Fibroblast of lung (primary cell): ENCODE results near the gene TTC23. TPM values are rescaled to one million over a fixed set of nuclear protein-coding genes. Genes with fewer than 3 reads are reported as not detected.

ENCODE experiments used
- DNase-seq, 2 donors: peaks; one replicate each; pipeline versions ENCODE4 v3.0.0 to v3.0.0-alpha.2; 2010; ENCODE audit warnings: low read depth in 2 of 2
- H2AFZ ChIP-seq: 2 replicates; pipeline ENCODE4 v1.5.1; 2012; ENCODE audit warnings: low read length, control low read depth, inconsistent platforms
- H3K27ac ChIP-seq: 2 replicates; pipeline ENCODE4 v1.5.1; 2011; ENCODE audit warnings: low read length, control low read depth; ENCODE audit not compliant: insufficient read depth
- H3K27me3 ChIP-seq: 2 replicates; pipeline ENCODE4 v1.5.1; 2011; ENCODE audit warnings: mild to moderate bottlenecking, low read length; ENCODE audit not compliant: control insufficient read depth, insufficient read depth
- H3K36me3 ChIP-seq: 2 replicates; pipeline ENCODE4 v1.5.1; 2011; ENCODE audit warnings: low read length; ENCODE audit not compliant: control insufficient read depth, insufficient read depth
- H3K4me1 ChIP-seq: 2 replicates; pipeline ENCODE4 v1.5.1; 2011; ENCODE audit warnings: low read length; ENCODE audit not compliant: control insufficient read depth, insufficient read depth; ENCODE audit errors: extremely low read depth
- H3K4me2 ChIP-seq: 2 replicates; pipeline ENCODE4 v1.5.1; 2011; ENCODE audit warnings: low read length, control low read depth; ENCODE audit not compliant: insufficient read depth; ENCODE audit errors: extremely low read depth
- H3K4me3 ChIP-seq, 4 experiments: fragments of 200-600 bp in 1 of 4; sonication (generic) in 1 of 4; replicated peaks in 1 of 4; 2 replicates each; pipeline ENCODE4 v1.5.1; 2011 to 2016; ENCODE audit warnings: low read length in 4 of 4, low read depth in 3 of 4, mild to moderate bottlenecking in 3 of 4, control low read depth in 2 of 4, inconsistent platforms in 1 of 4, mixed read lengths in 1 of 4; ENCODE audit not compliant: insufficient read depth in 1 of 4; ENCODE audit errors: control extremely low read depth in 1 of 4
- H3K79me2 ChIP-seq: 2 replicates; pipeline ENCODE4 v1.5.1; 2012; ENCODE audit warnings: mild to moderate bottlenecking, low read length, inconsistent platforms; ENCODE audit not compliant: control insufficient read depth, insufficient read depth
- H3K9ac ChIP-seq: 2 replicates; pipeline ENCODE4 v1.5.1; 2011; ENCODE audit warnings: mild to moderate bottlenecking, low read length, control low read depth; ENCODE audit not compliant: insufficient read depth
- H3K9me3 ChIP-seq: 2 replicates; pipeline ENCODE4 v1.5.1; 2012; ENCODE audit warnings: low read depth, low read length; ENCODE audit not compliant: control insufficient read depth, insufficient read depth
- H4K20me1 ChIP-seq: 2 replicates; pipeline ENCODE4 v1.5.1; 2011; ENCODE audit warnings: low read length; ENCODE audit not compliant: control insufficient read depth, insufficient read depth; ENCODE audit errors: extremely low read depth
- EZH2 ChIP-seq: IDR thresholded peaks from 2 replicates; pipeline ENCODE4 v1.5.1; 2012; ENCODE audit warnings: low read length, control low read depth, mild to moderate bottlenecking; ENCODE audit errors: missing control alignments
- polyA plus RNA-seq, 2 donors: library from polyadenylated mRNA; depleted of rRNA in 1 of 2; stranded (reverse) in 1 of 2; unstranded in 1 of 2; fragments of >200 nt; gene quantifications; 2 replicates each; pipeline ENCODE4 v1.2.1, GENCODE V29; 2011 to 2012; ENCODE audit warnings: missing spikeins in 1 of 2
- total RNA-seq: library from RNA; depleted of rRNA; stranded (reverse); fragments of >200 nt; gene quantifications from 2 replicates; pipeline ENCODE4 v1.2.1, GENCODE V29; 2014
- TF ChIP-seq, protein P1 (sequence below), 2 donors: IDR thresholded peaks in 1 of 2; conservative IDR thresholded peaks in 1 of 2; 1 replicate in 1 of 2; 2 replicates in 1 of 2; pipeline ENCODE4 v1.5.1; 2011 to 2012; ENCODE audit warnings: low read length in 2 of 2, control low read depth in 1 of 2, inconsistent platforms in 1 of 2, low read depth in 1 of 2, mild to moderate bottlenecking in 1 of 2

TTC23 gene
- total and polyA plus RNA-seq, 2 donors (not counting 1 experiment from before 2014, with no cell fraction given) = 3.5 to 30.4 TPM

DNA sequence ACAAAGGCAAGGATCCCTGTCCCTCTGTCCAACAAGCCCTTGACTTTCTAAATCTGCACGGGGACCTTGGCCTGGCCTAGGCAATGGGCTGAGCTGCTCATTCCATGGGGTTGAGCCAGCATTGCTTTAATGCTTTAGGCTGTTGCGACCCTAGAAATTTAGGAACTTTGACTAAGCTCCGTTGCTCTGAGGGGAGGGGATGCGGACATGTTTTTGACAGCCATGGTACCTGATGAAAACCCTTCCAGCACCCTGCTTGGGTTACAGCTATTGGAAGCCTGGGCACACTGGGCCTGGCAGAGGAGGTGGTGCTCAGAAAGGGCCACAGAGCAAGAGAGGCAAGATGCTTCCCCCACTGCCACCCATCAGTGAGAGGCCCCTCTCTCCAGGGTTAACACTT, 107.4 kb downstream of the TTC23 start:
- Histone ChIP-seq H3K27me3 (no peaks in the 10 kb centered on the region), H3K4me1 (no peaks in the 10 kb centered on the region), H4K20me1 (no peaks in the 10 kb centered on the region), H3K79me2 (no peaks in the 10 kb centered on the region), H3K36me3 (peaks cover 4% of the 10 kb centered on the region), H3K4me2 (no peak overlapping the region), H3K9ac (no peak overlapping the region), H3K9me3 (no peaks in the 10 kb centered on the region), H3K4me3 (no peak overlapping the region), H2AFZ (no peak overlapping the region), H3K27ac (no peak overlapping the region)
- no peak for DNase-seq
- TF ChIP-seq, protein P1, sequence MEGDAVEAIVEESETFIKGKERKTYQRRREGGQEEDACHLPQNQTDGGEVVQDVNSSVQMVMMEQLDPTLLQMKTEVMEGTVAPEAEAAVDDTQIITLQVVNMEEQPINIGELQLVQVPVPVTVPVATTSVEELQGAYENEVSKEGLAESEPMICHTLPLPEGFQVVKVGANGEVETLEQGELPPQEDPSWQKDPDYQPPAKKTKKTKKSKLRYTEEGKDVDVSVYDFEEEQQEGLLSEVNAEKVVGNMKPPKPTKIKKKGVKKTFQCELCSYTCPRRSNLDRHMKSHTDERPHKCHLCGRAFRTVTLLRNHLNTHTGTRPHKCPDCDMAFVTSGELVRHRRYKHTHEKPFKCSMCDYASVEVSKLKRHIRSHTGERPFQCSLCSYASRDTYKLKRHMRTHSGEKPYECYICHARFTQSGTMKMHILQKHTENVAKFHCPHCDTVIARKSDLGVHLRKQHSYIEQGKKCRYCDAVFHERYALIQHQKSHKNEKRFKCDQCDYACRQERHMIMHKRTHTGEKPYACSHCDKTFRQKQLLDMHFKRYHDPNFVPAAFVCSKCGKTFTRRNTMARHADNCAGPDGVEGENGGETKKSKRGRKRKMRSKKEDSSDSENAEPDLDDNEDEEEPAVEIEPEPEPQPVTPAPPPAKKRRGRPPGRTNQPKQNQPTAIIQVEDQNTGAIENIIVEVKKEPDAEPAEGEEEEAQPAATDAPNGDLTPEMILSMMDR (conservative IDR thresholded peaks at IDR 0.05 in 1 of 2, IDR thresholded peaks at IDR 0.05 in 1 of 2; ENCODE audit: low read depth in 1 of 2, low read length in 2 of 2) = no peak
- TF ChIP-seq EZH2 = no peak

- Histone ChIP-seq H3K27me3 (no peaks in the 10 kb centered on the region), H3K4me3 (no peak overlapping the region), H2AFZ (no peak overlapping the region), H3K79me2 (no peaks in the 10 kb centered on the region), H3K4me1 (no peaks in the 10 kb centered on the region), H4K20me1 (no peaks in the 10 kb centered on the region), H3K27ac (no peak overlapping the region), H3K36me3 (peaks cover 4% of the 10 kb centered on the region), H3K9ac (no peak overlapping the region), H3K4me2 (no peak overlapping the region), H3K9me3 (no peaks in the 10 kb centered on the region)
- no peak for TF ChIP-seq EZH2
- TF ChIP-seq, protein P1 (conservative IDR thresholded peaks at IDR 0.05 in 1 of 2, IDR thresholded peaks at IDR 0.05 in 1 of 2; ENCODE audit: low read depth in 1 of 2, low read length in 2 of 2) = no peak
- DNase-seq = no peak
Measured at GRCh38 chr15:99140590-99140989, 108.8 kb downstream of the TTC23 start.

DNA sequence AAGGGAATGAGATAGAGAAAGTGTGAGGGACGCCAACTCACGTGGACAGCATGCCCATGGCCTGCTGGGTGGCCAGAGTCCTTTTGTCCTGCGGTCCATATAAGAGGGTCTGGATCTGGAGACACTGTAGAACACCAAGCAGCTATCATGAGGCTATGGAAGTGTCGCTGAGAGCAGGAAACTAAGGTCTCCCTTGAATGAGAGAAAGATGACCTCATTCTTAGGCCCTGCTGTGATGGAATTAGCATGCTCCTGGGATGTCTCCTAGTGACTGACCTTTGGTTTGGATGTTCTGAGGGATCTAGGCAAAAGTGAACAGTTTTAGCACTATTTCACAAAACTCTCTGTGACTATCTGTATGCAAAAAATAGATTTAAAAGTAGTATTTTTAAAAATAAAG, 110.1 kb downstream of the TTC23 start:
- H2AFZ ChIP-seq = no peak overlapping the region
- TF ChIP-seq EZH2 = no peak
- TF ChIP-seq, protein P1 (conservative IDR thresholded peaks at IDR 0.05 in 1 of 2, IDR thresholded peaks at IDR 0.05 in 1 of 2; ENCODE audit: low read depth in 1 of 2, low read length in 2 of 2) = no peak
- no peak overlapping the region for H3K9ac ChIP-seq
- no peaks in the 10 kb centered on the region for H3K4me1 ChIP-seq
- no peaks in the 10 kb centered on the region for H3K9me3 ChIP-seq
- no peaks in the 10 kb centered on the region for H3K27me3 ChIP-seq
- no peaks in the 10 kb centered on the region for H3K79me2 ChIP-seq
- DNase-seq = no peak
- no peak overlapping the region for H3K4me2 ChIP-seq
- H3K4me3 ChIP-seq = no peak overlapping the region
- H3K36me3 ChIP-seq = peaks cover 4% of the 10 kb centered on the region
- H4K20me1 ChIP-seq = no peaks in the 10 kb centered on the region
- no peak overlapping the region for H3K27ac ChIP-seq
